HS-27A (cell line): ENCODE data around the gene LTBP4.
A peak's percentile ranks its signal among the peaks of the same experiment; 100 is the strongest.

Experiments
- DNase-seq: peaks from one replicate; pipeline ENCODE4 v3.0.0-alpha.2; 2012; ENCODE audit warnings: low read depth, missing footprints

LTBP4 gene

DNA sequence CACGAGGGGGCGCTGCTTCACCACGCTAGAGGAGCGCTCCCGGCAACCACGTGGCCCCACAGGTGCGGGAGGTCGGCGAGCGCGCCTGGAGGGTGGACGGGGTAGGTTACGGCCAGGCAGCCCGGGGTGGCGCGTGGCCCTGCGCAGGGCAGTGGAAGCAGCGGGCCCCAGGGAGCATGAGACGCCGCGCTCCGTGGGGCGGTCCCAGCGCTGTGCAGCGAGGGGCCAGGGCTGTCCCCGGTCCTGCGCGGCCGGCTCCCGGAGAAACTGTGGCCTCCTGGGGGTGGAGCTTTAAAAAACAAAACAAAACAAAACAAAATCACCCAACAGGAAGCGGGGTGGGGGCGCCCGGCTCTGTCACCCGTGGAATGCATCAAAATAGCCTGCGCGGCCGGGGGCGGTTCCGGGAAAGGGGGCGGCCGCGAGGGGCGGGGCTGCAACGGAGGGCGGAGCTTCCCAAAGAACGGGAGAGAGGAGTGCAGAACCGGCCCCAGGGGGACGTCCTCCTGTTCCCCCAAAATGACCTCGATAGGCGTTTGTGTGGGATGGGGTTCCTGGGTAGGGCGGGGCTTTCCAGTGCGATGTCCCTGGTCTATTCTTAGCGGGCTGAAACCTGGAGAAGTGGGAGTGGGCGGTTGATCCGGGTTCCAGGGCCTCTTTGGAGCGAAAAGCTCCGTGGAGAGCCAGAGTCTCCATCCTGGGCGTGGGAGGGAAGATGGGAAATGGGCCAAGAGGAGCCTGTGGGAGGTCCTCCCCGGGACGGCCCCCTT, 61.9 kb downstream of the LTBP4 start:
- peak; percentile 73 for DNase-seq

DNA sequence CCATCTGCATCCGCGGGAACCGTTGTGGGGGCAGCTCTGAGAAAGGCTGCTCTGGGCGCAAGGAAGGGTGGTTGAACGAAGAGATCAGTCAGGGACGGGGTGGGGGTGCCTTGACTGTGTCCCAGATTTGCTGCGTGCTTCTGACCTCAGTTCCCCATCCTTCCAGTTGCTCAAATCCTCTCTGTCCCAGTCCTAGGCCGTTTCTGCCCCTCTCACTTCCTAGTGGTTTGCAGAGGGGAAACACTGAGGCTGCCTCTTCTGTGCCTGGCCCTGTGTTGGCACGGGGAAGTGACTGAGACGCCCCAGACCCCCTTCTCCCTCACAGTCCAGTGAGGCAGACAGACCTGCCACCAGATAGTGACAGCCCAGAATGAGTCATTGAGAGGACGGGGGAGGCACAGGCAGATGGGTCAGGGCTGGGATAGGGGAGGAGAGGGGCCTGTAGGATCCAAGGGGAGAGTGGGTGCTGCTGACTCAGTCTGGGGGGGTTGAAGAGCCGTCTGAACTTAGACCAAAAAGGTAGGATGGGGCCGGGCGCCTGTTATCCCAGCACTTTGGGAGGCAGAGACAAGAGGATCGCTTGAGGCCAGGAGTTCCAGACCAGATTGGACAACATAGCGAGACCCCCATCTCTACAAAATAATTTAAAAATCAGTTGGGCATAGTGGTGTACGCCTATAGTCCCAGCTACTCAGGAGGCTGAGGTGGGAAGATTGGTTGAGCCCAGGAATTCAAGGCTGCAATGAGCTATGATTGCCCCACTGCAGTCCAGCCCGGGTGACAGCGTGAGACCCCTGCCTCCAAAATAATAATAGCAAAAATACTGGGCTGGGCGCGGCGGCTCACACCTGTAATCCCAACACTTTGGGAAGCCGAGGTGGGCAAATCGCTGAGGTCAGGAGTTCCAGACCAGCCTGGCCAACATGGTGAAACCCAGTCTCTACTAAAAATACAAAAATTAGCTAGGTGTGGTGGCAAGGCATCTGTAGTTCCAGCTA, 62.8 kb downstream of the LTBP4 start:
- no peak for DNase-seq

DNA sequence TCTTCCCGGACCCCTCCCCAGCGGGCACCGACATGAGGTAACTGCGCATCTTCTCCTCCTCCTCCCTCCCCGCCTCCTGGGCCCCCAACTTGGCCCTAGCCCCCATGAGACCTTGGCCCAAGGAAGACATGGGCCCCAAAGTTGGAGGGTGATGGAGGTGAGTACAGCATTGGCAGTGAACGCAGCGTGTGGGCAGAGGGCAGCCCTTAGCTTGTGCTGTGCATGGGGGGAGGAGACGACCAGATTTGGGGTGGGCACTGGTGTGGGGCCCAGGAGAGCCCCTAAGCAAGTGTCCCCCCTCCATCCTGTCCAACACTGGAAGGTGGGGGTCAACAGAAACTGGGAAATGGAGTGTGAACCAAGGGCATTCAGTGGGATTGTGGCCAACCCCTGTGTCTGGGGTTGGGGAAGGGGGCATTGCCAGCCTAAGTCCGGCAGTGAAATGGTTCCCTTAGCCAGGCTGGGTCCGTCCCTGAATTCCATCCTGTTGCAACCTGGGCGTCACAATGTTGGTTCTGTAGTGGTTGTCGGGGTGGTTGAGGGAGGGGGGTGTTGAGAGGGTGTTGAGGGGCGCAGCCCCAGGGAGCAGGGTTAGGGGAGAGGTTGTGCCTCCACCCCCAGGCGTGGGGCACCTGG, 65.8 kb downstream of the LTBP4 start:
- DNase-seq = no peak

DNA sequence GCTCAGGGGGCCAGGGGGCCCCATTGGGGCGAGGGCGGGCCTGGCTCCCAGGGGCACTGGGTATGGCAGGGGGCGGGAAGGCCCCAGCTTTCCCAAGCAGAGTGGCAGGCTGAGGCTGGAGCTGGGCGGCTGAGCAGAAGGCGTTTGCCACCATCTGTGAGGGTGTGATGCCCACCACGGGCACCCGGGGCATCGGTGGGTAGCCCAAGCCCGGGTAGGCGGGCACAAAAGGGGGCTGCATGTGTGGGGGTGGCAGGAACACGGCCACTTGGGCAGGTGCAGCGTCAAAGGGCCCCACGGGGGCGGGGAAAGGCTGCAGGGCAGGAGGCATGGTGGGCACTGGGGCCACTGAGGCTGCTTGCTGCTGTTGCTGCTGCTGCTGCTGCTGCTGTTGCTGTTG, 66.4 kb downstream of the LTBP4 start:
- no peak for DNase-seq

DNA sequence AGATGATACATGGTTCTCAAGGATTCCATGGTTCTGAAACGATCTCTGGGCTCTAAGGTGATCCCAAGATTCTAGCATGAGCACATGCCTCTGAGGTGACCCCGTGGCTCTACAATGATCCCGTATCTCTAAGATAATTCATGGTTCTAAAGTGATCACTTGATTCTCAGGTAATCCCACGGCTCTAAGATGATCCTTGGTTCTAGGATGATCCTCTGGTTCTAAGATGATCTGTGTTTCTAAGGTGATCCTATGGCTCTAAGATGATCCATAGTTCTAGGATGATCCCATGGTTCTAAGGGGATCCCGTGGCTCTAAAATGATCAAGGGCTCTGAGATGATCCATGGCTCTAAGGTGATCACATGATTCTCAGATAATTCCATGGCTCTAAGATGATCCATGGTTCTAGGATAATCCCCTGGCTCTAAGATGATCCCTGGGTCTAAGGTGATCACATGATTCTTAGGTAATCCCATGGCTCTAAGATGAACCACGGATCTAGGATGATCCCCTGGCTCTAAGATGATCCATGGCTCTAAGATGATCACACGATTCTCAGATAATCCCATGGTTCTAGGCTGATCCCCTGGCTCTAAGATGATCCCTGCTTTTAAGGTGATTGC, 67.9 kb downstream of the LTBP4 start:
- DNase-seq = no peak

DNA sequence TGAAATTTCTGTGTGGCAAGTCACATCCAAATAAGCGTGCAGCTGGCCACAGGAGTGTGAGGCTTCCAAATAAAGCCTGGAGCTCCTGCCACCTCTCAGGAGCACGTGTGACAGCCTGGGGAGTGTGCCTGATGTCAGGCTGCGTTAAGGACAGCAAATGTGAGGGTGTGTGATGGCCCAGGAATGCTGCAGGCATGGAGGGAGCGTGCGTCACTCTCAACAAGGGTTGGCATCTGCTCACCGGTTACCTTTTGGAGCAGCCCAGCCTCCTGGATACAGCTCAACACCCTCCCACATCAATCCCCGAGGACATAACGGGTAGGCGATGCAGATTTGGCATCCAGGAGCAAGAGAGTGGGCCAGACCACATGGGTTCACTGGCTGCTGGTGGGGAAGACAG, 70.2 kb downstream of the LTBP4 start:
- DNase-seq = no peak

DNA sequence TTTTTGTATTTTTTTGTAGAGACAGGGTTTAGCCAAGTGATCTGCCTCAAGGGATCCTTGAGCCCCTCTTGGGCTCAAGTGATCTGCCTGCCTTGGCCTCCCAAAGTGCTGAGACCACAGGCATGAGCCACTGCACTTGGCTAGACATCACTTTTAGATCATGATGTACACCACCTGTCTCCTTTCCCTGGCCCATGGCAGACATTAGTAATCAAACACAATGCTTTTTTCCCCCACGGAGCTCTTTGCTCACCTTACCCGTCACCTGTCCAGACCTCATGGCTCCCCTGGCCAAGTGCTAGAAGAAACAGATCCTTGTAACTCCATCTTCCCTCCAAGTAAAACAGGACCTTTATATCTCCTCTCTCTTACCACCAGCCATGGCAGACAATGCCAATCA, 70.9 kb downstream of the LTBP4 start:
- no peak for DNase-seq

DNA sequence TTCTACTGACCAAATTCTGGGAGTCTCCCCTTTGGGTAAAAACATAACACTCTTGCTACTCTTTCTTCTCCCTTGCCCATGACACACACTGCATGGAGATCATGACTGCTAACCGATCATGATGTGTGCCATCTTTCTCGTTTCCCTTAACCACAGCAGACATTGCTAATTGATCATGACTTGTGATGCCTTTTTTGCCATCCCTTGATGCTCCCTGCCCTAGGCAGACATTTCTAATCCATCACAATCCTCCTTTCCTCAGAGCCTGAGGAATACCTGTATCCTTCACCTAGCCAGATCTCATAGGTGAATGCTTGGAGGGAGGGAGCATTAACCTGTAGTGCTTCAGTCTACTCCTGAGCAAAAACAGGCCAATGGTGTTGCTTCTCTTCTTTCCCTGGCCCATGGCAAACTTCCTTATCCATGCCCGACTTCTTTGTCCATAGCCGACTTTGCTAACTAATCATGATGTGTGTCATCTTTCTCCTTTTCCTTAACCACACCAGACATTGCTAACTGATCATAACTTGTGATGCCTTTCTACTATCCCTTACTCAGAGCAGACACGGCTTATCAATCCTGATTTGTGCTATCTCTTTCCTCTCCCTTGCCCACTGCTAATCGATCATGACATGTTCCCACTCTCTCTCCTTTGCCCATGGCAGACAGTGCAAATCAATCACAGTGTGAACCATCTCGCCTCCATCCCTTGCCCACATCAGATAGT, 71.6 kb downstream of the LTBP4 start:
- DNase-seq = no peak

DNA sequence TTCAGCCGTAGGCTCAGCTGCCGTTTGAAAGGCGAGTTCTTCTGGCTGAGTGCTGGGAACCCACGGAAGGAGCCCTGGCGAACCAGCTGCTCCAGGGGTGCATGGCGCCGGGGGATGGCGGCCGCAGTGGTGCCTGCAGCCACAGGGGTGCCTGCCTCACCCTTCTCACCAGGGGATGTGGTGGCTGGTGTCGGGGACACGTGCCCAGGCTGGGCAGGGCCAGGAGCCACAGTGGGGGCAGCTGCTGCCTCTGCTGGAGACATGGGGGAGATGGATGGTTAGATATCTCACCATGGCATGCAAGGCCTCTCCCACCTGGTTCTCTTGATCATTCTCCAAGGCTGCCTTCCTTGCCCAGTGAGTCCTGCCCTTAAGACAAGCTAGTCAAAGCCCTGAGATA, 72.2 kb downstream of the LTBP4 start:
- DNase-seq = no peak

DNA sequence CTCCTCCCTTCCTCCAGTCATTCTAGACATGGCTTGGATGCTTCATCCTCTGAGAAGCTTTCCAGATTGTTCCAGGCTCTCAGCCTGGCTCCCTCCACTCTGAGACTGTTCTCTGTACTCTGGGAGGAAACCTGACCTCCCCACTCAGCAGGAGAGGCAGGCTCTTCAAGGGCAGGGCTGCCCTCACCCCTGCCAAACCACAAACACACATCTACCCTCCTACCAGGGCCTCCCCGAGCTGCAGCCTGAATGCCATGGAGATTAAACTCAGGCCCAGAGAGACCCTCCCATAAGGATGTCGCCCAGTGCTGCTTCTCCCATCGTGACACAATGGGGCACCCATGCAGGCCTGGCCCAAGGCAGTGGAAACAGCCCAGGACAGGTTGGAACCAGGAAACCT, 73.1 kb downstream of the LTBP4 start:
- DNase-seq = no peak

DNA sequence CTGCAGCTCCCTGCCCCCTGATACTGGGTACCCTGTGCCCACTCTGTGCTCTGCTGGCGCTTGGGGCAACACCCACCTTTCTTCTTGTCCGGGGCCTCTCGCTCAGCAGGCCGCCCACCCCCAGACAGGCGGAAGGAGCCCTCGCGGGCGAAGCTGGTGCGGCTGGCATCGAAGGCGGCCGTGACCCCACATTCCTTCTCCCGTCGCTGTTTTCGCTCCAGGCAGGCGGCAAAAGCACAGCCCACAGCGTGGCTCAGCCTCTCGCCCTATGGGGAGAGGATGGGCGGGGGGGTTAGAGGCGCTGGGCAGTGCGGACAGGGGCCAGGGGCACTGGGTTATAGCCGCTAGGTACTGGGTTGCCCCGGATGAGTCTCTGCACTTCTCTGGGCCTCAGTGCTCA, 76.0 kb downstream of the LTBP4 start:
- DNase-seq = no peak
